Fibroblast of lung (primary cell): ENCODE results near the gene USP24.

Source experiments
- EZH2 ChIP-seq: IDR thresholded peaks from 2 replicates; pipeline ENCODE4 v1.5.1; 2012; ENCODE audit warnings: low read length, control low read depth, mild to moderate bottlenecking; ENCODE audit errors: missing control alignments
- TF ChIP-seq, protein P1 (sequence below), 2 donors: IDR thresholded peaks in 1 of 2; conservative IDR thresholded peaks in 1 of 2; 1 replicate in 1 of 2; 2 replicates in 1 of 2; pipeline ENCODE4 v1.5.1; 2011 to 2012; ENCODE audit warnings: low read length in 2 of 2, control low read depth in 1 of 2, inconsistent platforms in 1 of 2, low read depth in 1 of 2, mild to moderate bottlenecking in 1 of 2

DNA sequence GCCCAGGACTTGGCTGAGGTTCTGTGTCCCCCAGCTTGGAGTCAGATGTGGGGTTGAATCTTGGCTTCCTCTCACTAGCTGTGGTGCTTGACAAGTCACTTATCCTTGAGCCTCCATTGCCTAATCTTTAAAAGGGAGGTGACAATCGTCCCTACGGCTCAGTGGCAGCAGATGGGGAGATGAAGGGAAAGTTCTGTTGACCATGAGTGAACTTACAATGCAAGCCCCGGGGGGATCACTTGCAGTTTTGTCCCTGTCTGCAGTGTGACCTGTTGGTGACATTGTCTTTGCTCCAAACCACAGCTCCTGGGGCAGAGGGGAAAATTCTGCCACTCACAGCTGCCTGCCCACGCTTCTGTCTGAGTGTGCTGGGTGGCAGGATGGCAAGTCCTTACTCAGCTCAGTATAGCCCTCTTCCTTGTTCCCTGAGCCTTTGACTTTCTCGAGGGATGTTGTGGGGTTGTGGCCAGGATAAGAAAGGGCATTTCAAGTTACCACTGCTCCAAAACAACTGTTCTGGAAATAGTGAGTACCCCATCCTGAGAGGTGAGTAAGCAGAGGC is 174.2 kb downstream of the USP24 start:
- TF ChIP-seq, protein P1, sequence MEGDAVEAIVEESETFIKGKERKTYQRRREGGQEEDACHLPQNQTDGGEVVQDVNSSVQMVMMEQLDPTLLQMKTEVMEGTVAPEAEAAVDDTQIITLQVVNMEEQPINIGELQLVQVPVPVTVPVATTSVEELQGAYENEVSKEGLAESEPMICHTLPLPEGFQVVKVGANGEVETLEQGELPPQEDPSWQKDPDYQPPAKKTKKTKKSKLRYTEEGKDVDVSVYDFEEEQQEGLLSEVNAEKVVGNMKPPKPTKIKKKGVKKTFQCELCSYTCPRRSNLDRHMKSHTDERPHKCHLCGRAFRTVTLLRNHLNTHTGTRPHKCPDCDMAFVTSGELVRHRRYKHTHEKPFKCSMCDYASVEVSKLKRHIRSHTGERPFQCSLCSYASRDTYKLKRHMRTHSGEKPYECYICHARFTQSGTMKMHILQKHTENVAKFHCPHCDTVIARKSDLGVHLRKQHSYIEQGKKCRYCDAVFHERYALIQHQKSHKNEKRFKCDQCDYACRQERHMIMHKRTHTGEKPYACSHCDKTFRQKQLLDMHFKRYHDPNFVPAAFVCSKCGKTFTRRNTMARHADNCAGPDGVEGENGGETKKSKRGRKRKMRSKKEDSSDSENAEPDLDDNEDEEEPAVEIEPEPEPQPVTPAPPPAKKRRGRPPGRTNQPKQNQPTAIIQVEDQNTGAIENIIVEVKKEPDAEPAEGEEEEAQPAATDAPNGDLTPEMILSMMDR (conservative IDR thresholded peaks at IDR 0.05 in 1 of 2, IDR thresholded peaks at IDR 0.05 in 1 of 2; ENCODE audit: low read depth in 1 of 2, low read length in 2 of 2): no peak
- TF ChIP-seq EZH2: no peak
